GM10266 (cell line): ENCODE results near the gene AVPR1B.

ENCODE experiments used
- DNase-seq: peaks from one replicate; pipeline ENCODE4 v3.0.0; 2012; ENCODE audit errors: extremely low spot score
- CTCF ChIP-seq: IDR thresholded peaks from 2 replicates; pipeline ENCODE4 v1.5.1; 2012; ENCODE audit warnings: mild to moderate bottlenecking, low read depth; ENCODE audit not compliant: control insufficient read depth, insufficient read depth; ENCODE audit errors: missing control alignments

Gene AVPR1B

GRCh38 chr1:206105464-206105995 lies 11.7 kb downstream of the AVPR1B start:
- no peak for TF ChIP-seq CTCF
- no peak for DNase-seq

GRCh38 chr1:206103979-206104378 lies 13.2 kb downstream of the AVPR1B start:
- no peak for DNase-seq
- no peak for TF ChIP-seq CTCF

- DNase-seq: no peak
- TF ChIP-seq CTCF: no peak
Measured at GRCh38 chr1:206102292-206102936, 14.8 kb downstream of the AVPR1B start.

- DNase-seq: no peak
- TF ChIP-seq CTCF: no peak
Measured at GRCh38 chr1:206101351-206102045, 15.7 kb downstream of the AVPR1B start.

GRCh38 chr1:206100226-206100815 lies 16.9 kb downstream of the AVPR1B start:
- no peak for DNase-seq

GRCh38 chr1:206098242-206098919 lies 18.8 kb downstream of the AVPR1B start:
- no peak for DNase-seq
- TF ChIP-seq CTCF: no peak

More at GRCh38 chr1:206100226-206100815, 16.9 kb downstream of the AVPR1B start:
- no peak for TF ChIP-seq CTCF

GRCh38 chr1:206097381-206097780 lies 19.8 kb downstream of the AVPR1B start:
- DNase-seq: no peak
- TF ChIP-seq CTCF: no peak
